HFFc6 (cell line): Measurements from ENCODE around the gene SSTR1. TPM values are rescaled to one million over a fixed set of nuclear protein-coding genes. Genes with fewer than 3 reads are reported as not detected.

Experiments
- DNase-seq: peaks from one replicate; pipeline ENCODE4 v3.0.0-alpha.2; 2018
- H3K27ac Mint-ChIP-seq: 2 replicates; pipeline ENCODE4 v1.8.0; 2020; ENCODE audit warnings: mild to moderate bottlenecking, mixed read lengths
- H3K27me3 Mint-ChIP-seq: 2 replicates; pipeline ENCODE4 v1.8.0; 2021; ENCODE audit warnings: mild to moderate bottlenecking, moderate library complexity, mixed read lengths; ENCODE audit not compliant: insufficient read depth
- H3K36me3 Mint-ChIP-seq: 2 replicates; pipeline ENCODE4 v1.8.0; 2021; ENCODE audit warnings: low read depth, mixed read lengths
- H3K4me1 Mint-ChIP-seq: 2 replicates; pipeline ENCODE4 v1.8.0; 2020; ENCODE audit warnings: low read depth, mixed read lengths
- H3K4me3 Mint-ChIP-seq: 2 replicates; pipeline ENCODE4 v1.8.0; 2020; ENCODE audit warnings: mild to moderate bottlenecking, moderate library complexity, mixed read lengths
- H3K9me3 Mint-ChIP-seq: 2 replicates; pipeline ENCODE4 v1.8.0; 2020; ENCODE audit warnings: mild to moderate bottlenecking, mixed read lengths
- total RNA-seq, 6 experiments: library from RNA; stranded (reverse); fragmentation: NEBNext Ultra II Directional; extraction: Animal tissue kit (Norgen Biotek cat#: 25700); gene quantifications; 2 replicates in 1 of 6; 3 replicates in 5 of 6; pipeline ENCODE4 v1.2.3, GENCODE V29; 2021
- TF ChIP-seq, protein P1 (sequence below): fragments of 200-600 bp; sonication (generic); IDR thresholded peaks from 2 replicates; pipeline ENCODE4 v1.5.0; 2021; ENCODE audit warnings: antibody characterized with exemption, mild to moderate bottlenecking

SSTR1 gene
- total RNA-seq, 6 experiments from 2014 or later = 106 to 209 (median 120) TPM

DNA sequence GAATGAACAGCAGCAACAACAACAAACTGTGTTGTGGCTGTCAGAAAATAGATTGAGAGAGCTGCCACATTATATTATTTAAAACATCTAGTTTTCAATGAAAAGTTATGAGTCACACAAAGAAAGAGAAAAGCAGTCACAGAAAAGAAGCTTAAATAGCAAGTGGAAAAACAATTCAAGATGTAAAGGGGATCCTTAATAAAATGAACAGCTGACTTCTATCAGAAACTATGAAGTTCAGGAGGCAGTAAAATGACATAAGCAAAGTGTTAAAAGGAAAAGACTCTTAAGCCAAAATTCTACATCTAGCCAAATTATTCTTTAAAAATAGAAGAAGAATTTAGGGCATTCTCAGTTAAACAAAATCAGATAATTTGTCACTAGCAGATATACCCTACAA, 42.6 kb downstream of the SSTR1 start:
- no peak overlapping the region for H3K27ac Mint-ChIP-seq
- no peak overlapping the region for H3K4me3 Mint-ChIP-seq
- no peak for DNase-seq
- no peaks in the 10 kb centered on the region for H3K9me3 Mint-ChIP-seq
- H3K27me3 Mint-ChIP-seq = no peaks in the 10 kb centered on the region
- peaks cover 4% of the 10 kb centered on the region; the same call in 1 of the 2 replicates for H3K36me3 Mint-ChIP-seq
- TF ChIP-seq, protein P1, sequence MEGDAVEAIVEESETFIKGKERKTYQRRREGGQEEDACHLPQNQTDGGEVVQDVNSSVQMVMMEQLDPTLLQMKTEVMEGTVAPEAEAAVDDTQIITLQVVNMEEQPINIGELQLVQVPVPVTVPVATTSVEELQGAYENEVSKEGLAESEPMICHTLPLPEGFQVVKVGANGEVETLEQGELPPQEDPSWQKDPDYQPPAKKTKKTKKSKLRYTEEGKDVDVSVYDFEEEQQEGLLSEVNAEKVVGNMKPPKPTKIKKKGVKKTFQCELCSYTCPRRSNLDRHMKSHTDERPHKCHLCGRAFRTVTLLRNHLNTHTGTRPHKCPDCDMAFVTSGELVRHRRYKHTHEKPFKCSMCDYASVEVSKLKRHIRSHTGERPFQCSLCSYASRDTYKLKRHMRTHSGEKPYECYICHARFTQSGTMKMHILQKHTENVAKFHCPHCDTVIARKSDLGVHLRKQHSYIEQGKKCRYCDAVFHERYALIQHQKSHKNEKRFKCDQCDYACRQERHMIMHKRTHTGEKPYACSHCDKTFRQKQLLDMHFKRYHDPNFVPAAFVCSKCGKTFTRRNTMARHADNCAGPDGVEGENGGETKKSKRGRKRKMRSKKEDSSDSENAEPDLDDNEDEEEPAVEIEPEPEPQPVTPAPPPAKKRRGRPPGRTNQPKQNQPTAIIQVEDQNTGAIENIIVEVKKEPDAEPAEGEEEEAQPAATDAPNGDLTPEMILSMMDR = no peak
- peaks cover 14% of the 10 kb centered on the region for H3K4me1 Mint-ChIP-seq

DNA sequence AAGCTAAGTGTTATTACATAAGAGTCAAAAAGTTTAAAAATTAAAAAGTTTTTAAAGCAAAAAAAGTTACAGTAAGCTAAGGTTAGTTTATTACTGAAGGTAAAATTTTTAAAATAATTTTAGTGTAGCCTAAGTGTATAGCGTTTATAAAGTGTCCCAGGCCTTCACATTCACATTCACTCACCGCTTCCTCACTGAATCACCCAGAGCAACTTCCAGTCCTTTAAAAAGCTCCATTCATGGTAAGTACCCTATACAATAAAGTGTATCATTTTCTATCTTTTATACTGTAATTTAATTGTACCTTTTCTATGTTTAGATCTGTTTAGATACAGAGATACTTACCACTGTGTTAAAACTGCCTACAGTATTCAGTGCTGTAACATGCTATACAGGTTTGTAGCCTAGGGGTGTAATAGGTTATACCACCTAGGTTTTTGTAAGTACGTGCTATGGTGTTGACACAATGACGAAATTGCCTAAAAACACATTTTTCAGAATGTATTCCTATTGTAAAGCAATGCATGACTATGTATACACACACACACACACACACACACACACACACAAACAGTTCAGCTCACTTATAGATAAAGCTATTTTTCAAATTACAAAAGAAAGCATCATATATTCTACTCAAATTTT, 44.5 kb downstream of the SSTR1 start:
- H3K27me3 Mint-ChIP-seq = no peaks in the 10 kb centered on the region
- H3K9me3 Mint-ChIP-seq = peaks cover 8% of the 10 kb centered on the region; the same call in 1 of the 2 replicates
- TF ChIP-seq, protein P1 = no peak
- DNase-seq = no peak
- H3K4me1 Mint-ChIP-seq = peaks cover 16% of the 10 kb centered on the region
- H3K36me3 Mint-ChIP-seq = peaks cover 4% of the 10 kb centered on the region; the same call in 1 of the 2 replicates
- H3K4me3 Mint-ChIP-seq = no peak overlapping the region
- no peak overlapping the region for H3K27ac Mint-ChIP-seq

DNA sequence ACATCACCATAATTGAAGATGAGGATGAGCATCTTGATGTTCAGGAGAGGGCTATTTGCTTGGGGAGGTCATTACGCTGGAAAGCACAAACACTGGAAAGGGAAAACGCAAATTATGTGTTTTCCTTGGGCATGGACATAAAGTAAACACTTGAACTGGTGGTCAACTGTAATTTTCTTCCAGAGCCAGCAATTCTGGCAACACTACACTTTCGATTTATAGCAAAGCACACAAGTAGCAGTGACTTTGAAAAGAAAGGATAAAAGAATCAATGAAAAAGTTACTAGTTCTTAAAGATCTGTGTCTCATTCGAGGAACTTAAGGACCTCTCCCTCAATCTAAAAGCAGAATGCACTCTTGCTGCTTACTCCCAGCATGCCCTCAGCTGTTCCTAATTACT, 46.0 kb downstream of the SSTR1 start:
- Mint-ChIP-seq H3K9me3 (peaks cover 8% of the 10 kb centered on the region; the same call in 1 of the 2 replicates), H3K36me3 (peaks cover 4% of the 10 kb centered on the region; the same call in 1 of the 2 replicates), H3K4me3 (no peak overlapping the region), H3K4me1 (peaks cover 20% of the 10 kb centered on the region), H3K27me3 (no peaks in the 10 kb centered on the region), H3K27ac (no peak overlapping the region)
- TF ChIP-seq, protein P1 = no peak
- DNase-seq = no peak

DNA sequence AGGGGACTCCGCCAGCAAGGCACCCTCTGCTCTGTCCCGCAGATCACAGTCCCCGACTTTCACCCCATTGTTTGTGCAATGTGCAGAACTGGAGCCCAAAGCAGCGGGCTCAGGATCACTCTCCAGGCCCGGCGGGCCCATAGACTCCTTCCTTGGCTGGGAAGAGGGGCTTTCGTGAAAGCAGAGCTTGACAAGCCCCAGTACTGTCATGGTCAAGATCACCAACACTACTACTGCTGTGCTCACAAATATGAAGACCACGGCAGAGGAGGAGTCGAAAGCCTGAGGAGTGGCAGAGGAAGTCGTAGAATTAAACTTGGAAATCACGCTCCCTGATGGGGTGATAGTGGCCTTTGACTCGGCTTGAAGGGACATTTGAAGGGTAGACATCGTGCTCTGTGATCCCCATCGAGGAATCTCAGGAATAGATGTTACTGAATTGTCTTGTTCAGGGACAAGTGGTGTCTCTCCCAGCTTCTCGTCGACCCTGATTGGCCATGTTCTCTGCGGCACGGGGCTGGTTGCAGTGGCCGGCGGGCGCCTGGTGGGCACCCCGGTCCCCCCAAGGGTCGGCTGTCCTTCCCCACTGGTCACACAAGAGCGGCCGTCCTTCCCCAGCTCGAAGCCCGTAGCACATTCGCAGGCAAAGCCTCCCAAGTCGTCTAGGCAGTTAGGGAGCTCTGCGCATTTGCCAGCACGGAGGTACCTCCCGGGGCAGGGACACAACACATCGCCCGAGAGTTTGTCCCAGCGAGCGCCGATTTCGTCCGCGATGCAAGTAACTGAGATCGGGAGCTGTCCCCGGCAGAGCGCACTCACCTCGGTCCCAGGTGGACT, 47.1 kb downstream of the SSTR1 start:
- H3K27me3 Mint-ChIP-seq = no peaks in the 10 kb centered on the region; the same call in 1 of the 2 replicates
- H3K36me3 Mint-ChIP-seq = peaks cover 4% of the 10 kb centered on the region; the same call in 1 of the 2 replicates
- TF ChIP-seq, protein P1 = no peak
- H3K9me3 Mint-ChIP-seq = peaks cover 8% of the 10 kb centered on the region; the same call in 1 of the 2 replicates
- H3K4me1 Mint-ChIP-seq = peaks cover 17% of the 10 kb centered on the region
- no peak for DNase-seq
- peak overlapping the region; percentile 24; the same call in 1 of the 2 replicates for H3K4me3 Mint-ChIP-seq
- no peak overlapping the region for H3K27ac Mint-ChIP-seq

DNA sequence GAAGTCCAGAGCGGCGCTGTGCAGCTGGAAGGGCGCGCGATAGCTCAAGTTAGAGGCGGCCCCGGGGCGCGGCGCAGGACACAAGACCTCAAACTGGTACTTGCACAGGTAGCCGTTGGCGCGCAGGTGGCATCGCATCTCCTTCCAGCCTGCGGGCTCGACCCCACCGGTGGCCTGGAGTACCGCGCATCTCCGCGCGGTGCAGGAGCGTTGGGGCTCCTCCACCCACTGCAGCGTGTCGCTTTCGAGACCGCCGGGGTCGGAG, 47.6 kb downstream of the SSTR1 start:
- H3K9me3 Mint-ChIP-seq = peaks cover 8% of the 10 kb centered on the region; the same call in 1 of the 2 replicates
- peaks cover 4% of the 10 kb centered on the region for H3K36me3 Mint-ChIP-seq
- H3K4me3 Mint-ChIP-seq = peak overlapping the region; percentile 24; the same call in 1 of the 2 replicates
- TF ChIP-seq, protein P1 = no peak
- no peak for DNase-seq
- H3K27me3 Mint-ChIP-seq = no peaks in the 10 kb centered on the region; the same call in 1 of the 2 replicates
- no peak overlapping the region for H3K27ac Mint-ChIP-seq
- H3K4me1 Mint-ChIP-seq = peaks cover 13% of the 10 kb centered on the region
